ENCODE data around the gene TSPOAP1.

The TSPOAP1 gene

GRCh38 chr17:58311429-58311894 lies 17.1 kb downstream of the TSPOAP1 start:
- TF ChIP-seq CTCF (conservative IDR thresholded peaks at IDR 0.05) (no peak), ZFX (IDR thresholded peaks at IDR 0.05) (no peak)
- no peak overlapping the region for H3K27ac ChIP-seq

- TF ChIP-seq ZFX (IDR thresholded peaks at IDR 0.05) (no peak), CTCF (conservative IDR thresholded peaks at IDR 0.05) (no peak)
Observed at GRCh38 chr17:58310511-58311428, 17.8 kb downstream of the TSPOAP1 start.

GRCh38 chr17:58309918-58310259 lies 18.7 kb downstream of the TSPOAP1 start:
- H3K27ac ChIP-seq = no peak overlapping the region
- TF ChIP-seq ZFX (IDR thresholded peaks at IDR 0.05) = no peak
- no peak for TF ChIP-seq CTCF (conservative IDR thresholded peaks at IDR 0.05)

More at GRCh38 chr17:58310511-58311428, 17.8 kb downstream of the TSPOAP1 start:
- H3K27ac ChIP-seq = no peak overlapping the region

- no peak overlapping the region for H3K27ac ChIP-seq
- TF ChIP-seq ZFX (IDR thresholded peaks at IDR 0.05) = no peak
Observed at GRCh38 chr17:58308985-58309917, 19.3 kb downstream of the TSPOAP1 start.

- no peak overlapping the region for H3K27ac ChIP-seq
- TF ChIP-seq CTCF (conservative IDR thresholded peaks at IDR 0.05) = peak; percentile 34
- TF ChIP-seq ZFX (IDR thresholded peaks at IDR 0.05) = no peak
Observed at GRCh38 chr17:58308173-58308984, 20.2 kb downstream of the TSPOAP1 start.

GRCh38 chr17:58307468-58308172 lies 21.0 kb downstream of the TSPOAP1 start:
- no peak overlapping the region for H3K27ac ChIP-seq
- TF ChIP-seq ZFX (IDR thresholded peaks at IDR 0.05) = no peak
- no peak for TF ChIP-seq CTCF (conservative IDR thresholded peaks at IDR 0.05)
